ENCODE results near the gene WDR93.

DNA sequence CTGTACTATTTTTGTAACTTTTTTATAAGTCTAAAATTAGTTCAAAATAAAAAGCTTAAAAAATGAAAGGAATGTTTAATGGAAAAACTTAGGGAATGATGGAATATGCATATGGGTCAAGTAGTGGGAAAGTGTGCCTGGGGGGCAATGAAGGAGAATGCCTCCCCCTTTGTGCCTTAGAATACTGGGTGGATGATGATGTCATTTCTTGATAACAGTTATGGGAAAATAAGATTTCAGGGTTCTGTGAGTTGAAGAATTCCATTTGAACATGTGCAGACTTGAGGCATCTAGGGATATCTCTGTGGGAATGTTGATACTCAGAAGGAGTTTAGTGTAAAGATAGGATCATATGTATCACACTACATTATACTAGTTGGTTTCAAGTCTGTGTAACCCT lies 13.8 kb downstream of the WDR93 start:
- TF ChIP-seq, protein P1, sequence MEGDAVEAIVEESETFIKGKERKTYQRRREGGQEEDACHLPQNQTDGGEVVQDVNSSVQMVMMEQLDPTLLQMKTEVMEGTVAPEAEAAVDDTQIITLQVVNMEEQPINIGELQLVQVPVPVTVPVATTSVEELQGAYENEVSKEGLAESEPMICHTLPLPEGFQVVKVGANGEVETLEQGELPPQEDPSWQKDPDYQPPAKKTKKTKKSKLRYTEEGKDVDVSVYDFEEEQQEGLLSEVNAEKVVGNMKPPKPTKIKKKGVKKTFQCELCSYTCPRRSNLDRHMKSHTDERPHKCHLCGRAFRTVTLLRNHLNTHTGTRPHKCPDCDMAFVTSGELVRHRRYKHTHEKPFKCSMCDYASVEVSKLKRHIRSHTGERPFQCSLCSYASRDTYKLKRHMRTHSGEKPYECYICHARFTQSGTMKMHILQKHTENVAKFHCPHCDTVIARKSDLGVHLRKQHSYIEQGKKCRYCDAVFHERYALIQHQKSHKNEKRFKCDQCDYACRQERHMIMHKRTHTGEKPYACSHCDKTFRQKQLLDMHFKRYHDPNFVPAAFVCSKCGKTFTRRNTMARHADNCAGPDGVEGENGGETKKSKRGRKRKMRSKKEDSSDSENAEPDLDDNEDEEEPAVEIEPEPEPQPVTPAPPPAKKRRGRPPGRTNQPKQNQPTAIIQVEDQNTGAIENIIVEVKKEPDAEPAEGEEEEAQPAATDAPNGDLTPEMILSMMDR (conservative IDR thresholded peaks at IDR 0.05; ENCODE audit: low read depth, low read length): no peak
- no peak for TF ChIP-seq EZH2 (IDR thresholded peaks at IDR 0.05; ENCODE audit: borderline replicate concordance, low read depth, low read length, poor library complexity, severe bottlenecking)
